ENCODE results near the gene NAGA.

DNA sequence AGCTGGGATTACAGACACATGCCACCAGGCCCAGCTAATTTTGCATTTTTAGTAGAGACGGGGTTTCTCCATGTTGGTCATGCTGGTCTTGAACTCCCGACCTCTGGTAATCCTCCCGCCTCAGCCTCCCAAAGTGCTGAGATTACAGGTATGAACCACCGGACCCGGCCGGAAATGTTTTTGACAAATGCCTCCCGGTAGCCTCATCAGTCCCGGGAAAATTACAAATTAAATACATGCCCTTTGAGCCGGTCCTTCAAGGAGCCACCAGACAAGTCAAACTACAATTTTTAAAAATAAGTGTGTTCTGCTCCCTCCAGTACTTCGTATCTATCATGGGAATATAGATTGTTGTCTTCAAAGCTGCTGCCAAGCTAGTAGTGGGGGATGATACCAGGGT is 54.5 kb downstream of the NAGA start:
- TF ChIP-seq KDM1A (IDR thresholded peaks at IDR 0.05; ENCODE audit: low read depth) (no peak), POLR2AphosphoS2 (conservative IDR thresholded peaks at IDR 0.05; ENCODE audit: low read length) (no peak), CEBPB (IDR thresholded peaks at IDR 0.05) (no peak), CBX8 (IDR thresholded peaks at IDR 0.05) (no peak), CHD2 (IDR thresholded peaks at IDR 0.05; ENCODE audit: low read length, partially characterized antibody) (no peak), MYC (IDR thresholded peaks at IDR 0.05; ENCODE audit: borderline replicate concordance, low read length) (no peak), POLR2A (IDR thresholded peaks at IDR 0.05; ENCODE audit: low read length) (no peak), JUN (IDR thresholded peaks at IDR 0.05) (no peak), EP300 (IDR thresholded peaks at IDR 0.05) (no peak)
- TF ChIP-seq, protein P1, sequence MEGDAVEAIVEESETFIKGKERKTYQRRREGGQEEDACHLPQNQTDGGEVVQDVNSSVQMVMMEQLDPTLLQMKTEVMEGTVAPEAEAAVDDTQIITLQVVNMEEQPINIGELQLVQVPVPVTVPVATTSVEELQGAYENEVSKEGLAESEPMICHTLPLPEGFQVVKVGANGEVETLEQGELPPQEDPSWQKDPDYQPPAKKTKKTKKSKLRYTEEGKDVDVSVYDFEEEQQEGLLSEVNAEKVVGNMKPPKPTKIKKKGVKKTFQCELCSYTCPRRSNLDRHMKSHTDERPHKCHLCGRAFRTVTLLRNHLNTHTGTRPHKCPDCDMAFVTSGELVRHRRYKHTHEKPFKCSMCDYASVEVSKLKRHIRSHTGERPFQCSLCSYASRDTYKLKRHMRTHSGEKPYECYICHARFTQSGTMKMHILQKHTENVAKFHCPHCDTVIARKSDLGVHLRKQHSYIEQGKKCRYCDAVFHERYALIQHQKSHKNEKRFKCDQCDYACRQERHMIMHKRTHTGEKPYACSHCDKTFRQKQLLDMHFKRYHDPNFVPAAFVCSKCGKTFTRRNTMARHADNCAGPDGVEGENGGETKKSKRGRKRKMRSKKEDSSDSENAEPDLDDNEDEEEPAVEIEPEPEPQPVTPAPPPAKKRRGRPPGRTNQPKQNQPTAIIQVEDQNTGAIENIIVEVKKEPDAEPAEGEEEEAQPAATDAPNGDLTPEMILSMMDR (IDR thresholded peaks at IDR 0.05): no peak

Measured in A549 (cell line).